NB4 (cell line): Measurements from ENCODE around the gene WDR88.

ENCODE experiments used
- CTCF ChIP-seq: IDR thresholded peaks from one replicate; pipeline ENCODE4 v1.5.1; 2012; ENCODE audit warnings: low read depth, low read length
- TF ChIP-seq, protein P1 (sequence below): IDR thresholded peaks from 2 replicates; pipeline ENCODE4 v1.6.1; 2011; ENCODE audit warnings: low read depth, low read length

DNA sequence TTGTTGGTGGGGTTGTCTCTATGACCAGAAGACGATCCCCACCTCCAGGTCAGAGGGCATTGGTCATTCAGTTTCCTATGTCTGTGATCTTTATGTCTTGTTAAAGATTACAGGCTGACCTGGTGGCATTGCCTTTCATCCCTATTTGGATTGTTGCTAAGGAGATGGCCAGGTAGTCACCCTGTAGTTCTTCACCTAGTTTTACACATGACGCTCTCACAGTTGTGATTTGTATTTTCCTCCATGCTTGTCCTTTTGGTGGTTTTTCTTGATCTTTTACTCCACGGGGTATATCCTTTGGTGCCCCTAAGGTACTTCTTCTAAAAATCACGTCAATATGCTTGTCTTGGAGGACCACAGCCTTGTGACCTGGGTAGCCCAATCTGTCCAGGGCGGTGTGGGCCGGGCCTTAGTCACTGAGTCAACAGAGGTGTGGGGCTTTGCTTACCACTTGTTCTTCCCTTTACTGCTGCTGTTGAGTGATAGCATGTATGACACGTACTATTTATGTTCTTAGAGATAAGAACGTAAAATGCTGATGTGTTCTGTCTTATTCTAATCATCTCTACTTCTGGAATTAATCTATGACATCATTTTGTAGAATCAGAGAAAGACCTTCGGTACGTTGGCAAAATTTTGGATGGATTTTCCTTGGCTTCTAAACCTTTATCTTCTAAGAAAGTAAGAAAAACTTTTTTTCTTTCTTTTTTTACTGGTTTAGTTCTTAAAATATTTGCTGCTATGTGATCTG is 30.8 kb upstream of the WDR88 start:
- no peak for TF ChIP-seq CTCF
- TF ChIP-seq, protein P1, sequence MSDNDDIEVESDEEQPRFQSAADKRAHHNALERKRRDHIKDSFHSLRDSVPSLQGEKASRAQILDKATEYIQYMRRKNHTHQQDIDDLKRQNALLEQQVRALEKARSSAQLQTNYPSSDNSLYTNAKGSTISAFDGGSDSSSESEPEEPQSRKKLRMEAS: no peak
